ENCODE measurements around the gene RNF151.
A peak's percentile ranks its signal among the peaks of the same experiment; 100 is the strongest.
"Not testable (repeated sequence)": the region's sequence is repeated elsewhere in the genome, so short reads cannot be mapped to it uniquely, and the experiment has no call there.

Gene RNF151

DNA sequence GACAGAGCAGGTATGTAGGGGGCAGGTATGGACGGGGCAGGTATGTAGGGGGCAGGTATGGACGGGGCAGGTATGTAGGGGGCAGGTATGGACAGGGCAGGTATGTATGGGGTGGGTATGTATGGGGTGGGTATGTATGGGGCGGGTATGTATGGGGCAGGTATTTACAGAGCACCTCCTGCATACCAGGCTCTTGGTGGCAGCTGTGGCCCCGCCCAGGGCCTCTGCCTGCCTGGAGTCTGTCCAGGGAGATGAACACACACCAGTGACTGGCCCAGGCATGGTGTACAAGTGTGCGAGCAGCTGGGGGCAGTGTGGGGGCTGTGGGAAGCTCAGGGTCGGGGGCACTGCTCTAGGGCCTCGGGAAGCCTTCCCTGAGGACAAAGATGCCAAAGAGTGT lies 16.6 kb upstream of the RNF151 start:
- POLR2A ChIA-PET, result no interaction called here

DNA sequence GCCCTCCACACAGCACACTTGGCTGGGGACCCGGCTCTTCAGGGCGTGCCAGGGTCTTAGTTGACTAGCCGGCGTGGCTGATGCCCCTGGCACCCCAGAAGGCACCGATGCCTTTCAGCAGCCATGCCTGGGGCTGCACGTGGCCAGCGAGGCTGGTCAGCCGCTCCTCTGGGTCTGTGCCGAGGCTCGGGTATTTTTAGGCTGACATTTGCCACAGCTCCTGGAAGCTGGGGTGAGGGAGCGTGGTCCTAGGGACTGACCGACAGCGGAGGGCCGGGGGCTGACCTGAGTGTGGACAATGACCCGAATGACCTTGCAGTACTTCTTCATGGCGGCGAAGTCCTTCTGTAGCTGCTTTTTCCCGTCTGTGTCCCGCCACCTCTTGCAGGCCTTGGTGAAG lies 16.1 kb upstream of the RNF151 start:
- no peak overlapping the region for H3K27ac ChIP-seq (ENCODE audit: insufficient read depth in 1 of 2, low read depth in 1 of 2, low read length in 2 of 2, poor library complexity in 1 of 2, severe bottlenecking in 2 of 2)
- 97% methylated on average over 19 of the region's 19 CpGs for WGBS (ENCODE audit: insufficient coverage)
- CTCF ChIA-PET, result interaction anchor here (0.5 to 1.7 kb wide), 4 partner anchors 10 to 166 kb away, joined by 3 to 6 read pairs (median 4); no protein-coding TSS in a partner anchor
- H3K9me3 ChIP-seq (ENCODE audit: control extremely low read depth in 1 of 5, control insufficient read depth in 4 of 5, insufficient read depth in 2 of 5, low read depth in 1 of 5, low read length in 4 of 5), result no peaks in the 10 kb centered on the region
- H3K36me3 ChIP-seq (ENCODE audit: control insufficient read depth in 4 of 4, insufficient read depth in 4 of 4, low read length in 3 of 4), result no peaks in the 10 kb centered on the region
- no peak overlapping the region for H3K4me3 ChIP-seq (ENCODE audit: control insufficient read depth in 1 of 7, extremely low read depth in 1 of 7, insufficient read depth in 4 of 7, low read depth in 2 of 7, low read length in 6 of 7)
- no peak for DNase-seq
- no peaks in the 10 kb centered on the region for H3K4me1 ChIP-seq (ENCODE audit: control extremely low read depth in 1 of 4, control insufficient read depth in 4 of 4, insufficient read depth in 4 of 4, low read length in 3 of 4)
- no peaks in the 10 kb centered on the region for H3K27me3 ChIP-seq (replicated peaks in 2 of 5; ENCODE audit: control insufficient read depth in 4 of 5, insufficient read depth in 5 of 5, low read length in 4 of 5)
- POLR2A ChIA-PET, result no interaction called here

More for the DNA sequence above, 16.6 kb upstream of the RNF151 start:
- Histone ChIP-seq H3K27me3 (replicated peaks in 2 of 5; ENCODE audit: control insufficient read depth in 4 of 5, insufficient read depth in 5 of 5, low read length in 4 of 5) (no peaks in the 10 kb centered on the region), H3K4me3 (ENCODE audit: control insufficient read depth in 1 of 7, extremely low read depth in 1 of 7, insufficient read depth in 4 of 7, low read depth in 2 of 7, low read length in 6 of 7) (no peak overlapping the region), H3K4me1 (ENCODE audit: control extremely low read depth in 1 of 4, control insufficient read depth in 4 of 4, insufficient read depth in 4 of 4, low read length in 3 of 4) (no peaks in the 10 kb centered on the region), H3K36me3 (ENCODE audit: control insufficient read depth in 4 of 4, insufficient read depth in 4 of 4, low read length in 3 of 4) (no peaks in the 10 kb centered on the region), H3K9me3 (ENCODE audit: control extremely low read depth in 1 of 5, control insufficient read depth in 4 of 5, insufficient read depth in 2 of 5, low read depth in 1 of 5, low read length in 4 of 5) (no peaks in the 10 kb centered on the region), H3K27ac (ENCODE audit: insufficient read depth in 1 of 2, low read depth in 1 of 2, low read length in 2 of 2, poor library complexity in 1 of 2, severe bottlenecking in 2 of 2) (no peak overlapping the region)
- WGBS (ENCODE audit: insufficient coverage), result 89% methylated on average over 4 of the region's 7 CpGs
- CTCF ChIA-PET, result interaction anchor here (0.5 to 1.7 kb wide), 2 partner anchors 10 to 117 kb away, joined by 3 to 6 read pairs; no protein-coding TSS in a partner anchor
- no peak for DNase-seq

DNA sequence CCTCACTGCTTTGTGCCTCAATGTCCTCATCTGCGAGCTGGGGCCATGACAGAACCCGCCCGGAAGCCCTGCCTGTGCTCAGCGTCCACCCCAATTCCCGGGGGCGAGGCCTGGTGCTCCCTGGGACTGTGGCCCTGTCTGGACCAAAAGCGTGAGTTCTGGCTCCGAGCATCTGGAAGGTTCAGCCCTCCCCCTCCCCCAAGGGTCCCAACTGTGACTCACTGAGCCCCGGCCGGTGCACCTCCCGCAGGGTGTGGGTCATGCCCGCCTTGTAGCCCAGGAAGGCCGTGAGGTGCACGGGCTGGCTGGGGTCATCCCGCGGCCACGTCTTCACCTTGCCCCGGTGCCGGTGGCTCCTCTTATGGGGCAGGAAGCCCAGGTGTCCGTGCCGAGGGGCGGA lies 12.9 kb upstream of the RNF151 start:
- WGBS (ENCODE audit: insufficient coverage), result 95% methylated on average over 17 of the region's 22 CpGs
- ChIA-PET CTCF (interaction anchor here (1.2 to 1.6 kb wide), 2 partner anchors 10 to 94 kb away, joined by 3 read pairs; partner anchors contain the start of gene MSRB1), POLR2A (no interaction called here)

DNA sequence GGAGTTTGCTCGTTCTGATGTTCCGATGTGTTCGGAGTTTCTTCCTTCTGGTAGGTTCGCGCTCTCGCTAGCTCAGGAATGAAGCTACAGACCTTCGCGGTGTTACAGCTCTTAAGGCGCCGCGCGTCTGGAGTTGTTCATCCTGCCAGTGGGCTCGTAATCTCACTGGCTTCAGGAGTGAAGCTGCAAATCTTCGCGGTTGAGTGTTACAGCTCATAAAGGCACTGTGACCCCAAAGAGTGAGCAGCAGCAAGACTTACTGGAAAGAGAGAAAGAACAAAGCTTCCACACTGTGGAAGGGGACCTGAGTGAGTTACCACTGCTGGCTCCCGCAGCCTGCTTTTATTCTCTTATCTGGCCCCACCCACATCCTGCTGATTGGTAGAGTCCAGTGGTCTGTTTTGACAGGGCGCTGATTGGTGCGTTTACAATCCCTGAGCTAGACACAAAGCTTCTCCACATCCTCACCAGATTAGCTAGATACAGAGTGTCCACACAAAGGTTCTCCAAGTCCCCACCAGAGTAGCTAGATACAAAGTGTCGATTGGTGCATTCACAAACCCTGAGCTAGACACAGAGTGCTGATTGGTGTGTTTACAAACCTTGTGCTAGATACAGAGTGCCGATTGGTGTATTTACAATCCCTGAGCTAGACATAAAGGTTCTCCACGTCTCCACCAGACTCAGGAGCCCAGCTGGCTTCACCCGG lies 9.1 kb upstream of the RNF151 start:
- H3K36me3 ChIP-seq (ENCODE audit: control insufficient read depth in 4 of 4, insufficient read depth in 4 of 4, low read length in 3 of 4), result peaks cover 0 to 17% (median 14%) of the 10 kb centered on the region in 4 experiments
- 89% methylated on average over 15 of the region's 22 CpGs for WGBS (ENCODE audit: insufficient coverage)
- H3K9me3 ChIP-seq (ENCODE audit: control extremely low read depth in 1 of 5, control insufficient read depth in 4 of 5, insufficient read depth in 2 of 5, low read depth in 1 of 5, low read length in 4 of 5); DNase-seq; H3K27ac ChIP-seq (ENCODE audit: insufficient read depth in 1 of 2, low read depth in 1 of 2, low read length in 2 of 2, poor library complexity in 1 of 2, severe bottlenecking in 2 of 2); H3K4me3 ChIP-seq (ENCODE audit: control insufficient read depth in 1 of 7, extremely low read depth in 1 of 7, insufficient read depth in 4 of 7, low read depth in 2 of 7, low read length in 6 of 7); H3K27me3 ChIP-seq (replicated peaks in 2 of 5; ENCODE audit: control insufficient read depth in 4 of 5, insufficient read depth in 5 of 5, low read length in 4 of 5); CTCF ChIA-PET: not testable (repeated sequence)
- POLR2A ChIA-PET, result interaction anchor here (0.6 kb wide), 1 partner anchor 14 kb away, joined by 3 read pairs; the partner anchor contains the start of gene TBL3
- H3K4me1 ChIP-seq (ENCODE audit: control extremely low read depth in 1 of 4, control insufficient read depth in 4 of 4, insufficient read depth in 4 of 4, low read length in 3 of 4), result peaks cover 0 to 33% (median 25%) of the 10 kb centered on the region in 4 experiments

More for the DNA sequence above, 12.9 kb upstream of the RNF151 start:
- no peaks in the 10 kb centered on the region for H3K9me3 ChIP-seq (ENCODE audit: control extremely low read depth in 1 of 5, control insufficient read depth in 4 of 5, insufficient read depth in 2 of 5, low read depth in 1 of 5, low read length in 4 of 5)
- DNase-seq, result no peak
- peaks cover 0 to 6% (median 0%) of the 10 kb centered on the region in 5 experiments for H3K27me3 ChIP-seq (replicated peaks in 2 of 5; ENCODE audit: control insufficient read depth in 4 of 5, insufficient read depth in 5 of 5, low read length in 4 of 5)
- no peaks in the 10 kb centered on the region for H3K36me3 ChIP-seq (ENCODE audit: control insufficient read depth in 4 of 4, insufficient read depth in 4 of 4, low read length in 3 of 4)
- H3K4me1 ChIP-seq (ENCODE audit: control extremely low read depth in 1 of 4, control insufficient read depth in 4 of 4, insufficient read depth in 4 of 4, low read length in 3 of 4), result peaks cover 0 to 1% (median 0%) of the 10 kb centered on the region in 4 experiments
- no peak overlapping the region for H3K4me3 ChIP-seq (ENCODE audit: control insufficient read depth in 1 of 7, extremely low read depth in 1 of 7, insufficient read depth in 4 of 7, low read depth in 2 of 7, low read length in 6 of 7)
- H3K27ac ChIP-seq (ENCODE audit: insufficient read depth in 1 of 2, low read depth in 1 of 2, low read length in 2 of 2, poor library complexity in 1 of 2, severe bottlenecking in 2 of 2), result no peak overlapping the region

DNA sequence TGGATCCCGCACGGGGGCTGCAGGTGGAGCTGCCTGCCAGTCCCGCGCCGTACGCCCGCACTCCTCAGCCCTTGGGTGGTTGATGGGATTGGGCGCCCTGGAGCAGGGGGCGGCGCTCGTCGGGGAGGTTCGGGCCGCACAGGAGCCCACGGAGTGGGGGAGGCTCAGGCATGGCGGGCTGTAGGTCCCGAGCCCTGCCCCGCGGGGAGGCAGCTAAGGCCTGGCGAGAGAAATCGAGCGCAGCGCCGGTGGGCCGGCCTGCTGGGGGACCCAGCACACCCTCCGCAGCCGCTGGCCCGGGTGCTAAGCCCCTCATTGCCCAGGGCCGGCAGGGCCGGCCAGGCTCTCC lies 8.5 kb upstream of the RNF151 start:
- POLR2A ChIA-PET, result interaction anchor here (0.6 kb wide), 1 partner anchor 14 kb away, joined by 3 read pairs; the partner anchor contains the start of gene TBL3
- 75% methylated on average over 20 of the region's 30 CpGs for WGBS (ENCODE audit: insufficient coverage)

DNA sequence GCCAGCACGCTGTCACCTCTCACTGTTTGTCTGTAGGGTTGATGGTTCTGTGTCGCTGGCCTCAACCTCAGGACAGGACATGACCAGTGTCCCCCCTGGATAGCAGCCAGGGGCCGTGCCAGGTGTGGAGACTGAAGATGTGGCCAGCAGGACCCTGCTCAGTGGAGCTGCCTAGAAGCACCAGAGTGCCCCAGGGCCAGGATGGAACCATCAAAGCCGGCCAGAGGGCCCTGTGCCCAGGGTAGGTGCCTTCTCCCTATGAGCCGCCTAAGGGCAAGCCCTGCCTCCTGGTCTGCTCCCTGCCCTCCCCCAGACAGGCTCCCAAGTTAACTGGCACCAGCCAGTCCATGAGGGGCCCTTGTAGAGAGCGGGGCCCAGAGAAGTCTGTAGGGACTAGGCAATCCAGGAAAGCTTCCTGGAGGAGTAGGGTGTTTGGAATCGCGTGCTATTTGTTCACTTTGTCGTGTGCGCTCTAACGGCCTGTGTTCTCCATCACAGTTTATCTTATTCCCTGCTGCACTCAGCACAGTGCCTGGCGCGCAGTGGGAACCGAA lies 7.9 kb upstream of the RNF151 start:
- ChIA-PET POLR2A (interaction anchor here (0.6 to 1.1 kb wide), 2 partner anchors 13 to 214 kb away, joined by 3 to 4 read pairs; partner anchors contain the start of gene TBL3), CTCF (interaction anchor here (0.6 kb wide), 1 partner anchor 31 kb away, joined by 3 read pairs; no protein-coding TSS in a partner anchor)
- no peak for DNase-seq
- Histone ChIP-seq H3K27ac (ENCODE audit: insufficient read depth in 1 of 2, low read depth in 1 of 2, low read length in 2 of 2, poor library complexity in 1 of 2, severe bottlenecking in 2 of 2) (no peak overlapping the region), H3K36me3 (ENCODE audit: control insufficient read depth in 4 of 4, insufficient read depth in 4 of 4, low read length in 3 of 4) (peaks cover 0 to 29% (median 22%) of the 10 kb centered on the region in 4 experiments), H3K4me3 (ENCODE audit: control insufficient read depth in 1 of 7, extremely low read depth in 1 of 7, insufficient read depth in 4 of 7, low read depth in 2 of 7, low read length in 6 of 7) (peak overlapping the region in 4 of 7 experiments; percentile 69 to 90 (median 82)), H3K27me3 (replicated peaks in 2 of 5; ENCODE audit: control insufficient read depth in 4 of 5, insufficient read depth in 5 of 5, low read length in 4 of 5) (peaks cover 0 to 7% (median 0%) of the 10 kb centered on the region in 5 experiments), H3K4me1 (ENCODE audit: control extremely low read depth in 1 of 4, control insufficient read depth in 4 of 4, insufficient read depth in 4 of 4, low read length in 3 of 4) (peaks cover 0 to 45% (median 34%) of the 10 kb centered on the region in 4 experiments), H3K9me3 (ENCODE audit: control extremely low read depth in 1 of 5, control insufficient read depth in 4 of 5, insufficient read depth in 2 of 5, low read depth in 1 of 5, low read length in 4 of 5) (no peaks in the 10 kb centered on the region)
- 58% methylated on average over 11 of the region's 14 CpGs for WGBS (ENCODE audit: insufficient coverage)

More for the DNA sequence above, 8.5 kb upstream of the RNF151 start:
- H3K27me3 ChIP-seq (replicated peaks in 2 of 5; ENCODE audit: control insufficient read depth in 4 of 5, insufficient read depth in 5 of 5, low read length in 4 of 5); DNase-seq; H3K4me3 ChIP-seq (ENCODE audit: control insufficient read depth in 1 of 7, extremely low read depth in 1 of 7, insufficient read depth in 4 of 7, low read depth in 2 of 7, low read length in 6 of 7); CTCF ChIA-PET; H3K9me3 ChIP-seq (ENCODE audit: control extremely low read depth in 1 of 5, control insufficient read depth in 4 of 5, insufficient read depth in 2 of 5, low read depth in 1 of 5, low read length in 4 of 5); H3K27ac ChIP-seq (ENCODE audit: insufficient read depth in 1 of 2, low read depth in 1 of 2, low read length in 2 of 2, poor library complexity in 1 of 2, severe bottlenecking in 2 of 2): not testable (repeated sequence)
- H3K36me3 ChIP-seq (ENCODE audit: control insufficient read depth in 4 of 4, insufficient read depth in 4 of 4, low read length in 3 of 4), result peaks cover 0 to 22% (median 19%) of the 10 kb centered on the region in 4 experiments
- peaks cover 0 to 38% (median 27%) of the 10 kb centered on the region in 4 experiments for H3K4me1 ChIP-seq (ENCODE audit: control extremely low read depth in 1 of 4, control insufficient read depth in 4 of 4, insufficient read depth in 4 of 4, low read length in 3 of 4)

Measured in common myeloid progenitor, CD34-positive (primary cell).